Osteocyte (in vitro differentiated cells): Measurements from ENCODE around the gene RABGAP1L. TPM values are rescaled to one million over a fixed set of nuclear protein-coding genes. Genes with fewer than 3 reads are reported as not detected.

Source experiments
- DNase-seq: peaks from one replicate; pipeline ENCODE4 v3.0.0; 2021; ENCODE audit warnings: mixed read lengths; ENCODE audit not compliant: unreplicated experiment; ENCODE audit errors: extremely low spot score
- H3K27ac Mint-ChIP-seq: one replicate; pipeline ENCODE4 v1.8.0; 2021; ENCODE audit warnings: mild to moderate bottlenecking, mixed read lengths; ENCODE audit not compliant: unreplicated experiment
- H3K27me3 Mint-ChIP-seq: one replicate; pipeline ENCODE4 v1.8.0; 2021; ENCODE audit warnings: mixed read lengths; ENCODE audit not compliant: unreplicated experiment
- H3K36me3 Mint-ChIP-seq: one replicate; pipeline ENCODE4 v1.8.0; 2021; ENCODE audit warnings: mixed read lengths; ENCODE audit not compliant: unreplicated experiment
- H3K4me1 Mint-ChIP-seq: one replicate; pipeline ENCODE4 v1.8.0; 2021; ENCODE audit warnings: mixed read lengths; ENCODE audit not compliant: unreplicated experiment
- H3K4me3 Mint-ChIP-seq: one replicate; pipeline ENCODE4 v1.8.0; 2021; ENCODE audit warnings: mild to moderate bottlenecking, moderate library complexity, mixed read lengths; ENCODE audit not compliant: unreplicated experiment
- H3K9me3 Mint-ChIP-seq: one replicate; pipeline ENCODE4 v1.8.0; 2021; ENCODE audit warnings: mixed read lengths; ENCODE audit not compliant: unreplicated experiment
- total RNA-seq: library from RNA; stranded (reverse); gene quantifications from 2 replicates; pipeline ENCODE4 v1.2.1, GENCODE V29; 2021
- TF ChIP-seq, protein P1 (sequence below): fragments of 200-600 bp; sonication (generic); IDR thresholded peaks from 2 replicates; pipeline ENCODE4 v1.5.0; 2021; ENCODE audit warnings: antibody characterized with exemption, mild to moderate bottlenecking, moderate library complexity

The RABGAP1L gene
- total RNA-seq, 1 donor from 2014 or later: 29.3 TPM

DNA sequence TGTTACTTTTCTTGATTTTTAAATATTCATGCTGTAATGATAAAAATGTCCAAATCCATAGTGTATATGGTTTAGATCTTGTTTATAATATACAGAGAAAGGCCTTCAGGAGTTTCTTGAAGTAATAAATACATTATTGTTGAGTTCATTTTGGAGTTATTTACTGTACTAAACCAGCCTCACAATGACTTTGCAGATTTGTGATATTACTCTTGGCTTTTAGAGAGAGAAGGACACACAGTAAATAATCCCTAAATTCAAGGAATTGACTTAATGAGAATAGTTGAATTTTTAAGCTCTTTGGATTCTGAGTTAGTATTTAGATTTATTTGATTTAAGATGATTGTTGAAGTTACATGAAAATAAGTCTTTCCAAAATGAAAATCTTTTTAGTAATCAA, 38.9 kb downstream of the RABGAP1L start:
- Mint-ChIP-seq H3K4me3 (no peak overlapping the region), H3K27me3 (no peaks in the 10 kb centered on the region), H3K36me3 (peaks cover 5% of the 10 kb centered on the region), H3K4me1 (no peaks in the 10 kb centered on the region), H3K9me3 (peaks cover 4% of the 10 kb centered on the region), H3K27ac (no peak overlapping the region)
- DNase-seq: no peak
- TF ChIP-seq, protein P1, sequence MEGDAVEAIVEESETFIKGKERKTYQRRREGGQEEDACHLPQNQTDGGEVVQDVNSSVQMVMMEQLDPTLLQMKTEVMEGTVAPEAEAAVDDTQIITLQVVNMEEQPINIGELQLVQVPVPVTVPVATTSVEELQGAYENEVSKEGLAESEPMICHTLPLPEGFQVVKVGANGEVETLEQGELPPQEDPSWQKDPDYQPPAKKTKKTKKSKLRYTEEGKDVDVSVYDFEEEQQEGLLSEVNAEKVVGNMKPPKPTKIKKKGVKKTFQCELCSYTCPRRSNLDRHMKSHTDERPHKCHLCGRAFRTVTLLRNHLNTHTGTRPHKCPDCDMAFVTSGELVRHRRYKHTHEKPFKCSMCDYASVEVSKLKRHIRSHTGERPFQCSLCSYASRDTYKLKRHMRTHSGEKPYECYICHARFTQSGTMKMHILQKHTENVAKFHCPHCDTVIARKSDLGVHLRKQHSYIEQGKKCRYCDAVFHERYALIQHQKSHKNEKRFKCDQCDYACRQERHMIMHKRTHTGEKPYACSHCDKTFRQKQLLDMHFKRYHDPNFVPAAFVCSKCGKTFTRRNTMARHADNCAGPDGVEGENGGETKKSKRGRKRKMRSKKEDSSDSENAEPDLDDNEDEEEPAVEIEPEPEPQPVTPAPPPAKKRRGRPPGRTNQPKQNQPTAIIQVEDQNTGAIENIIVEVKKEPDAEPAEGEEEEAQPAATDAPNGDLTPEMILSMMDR: no peak

DNA sequence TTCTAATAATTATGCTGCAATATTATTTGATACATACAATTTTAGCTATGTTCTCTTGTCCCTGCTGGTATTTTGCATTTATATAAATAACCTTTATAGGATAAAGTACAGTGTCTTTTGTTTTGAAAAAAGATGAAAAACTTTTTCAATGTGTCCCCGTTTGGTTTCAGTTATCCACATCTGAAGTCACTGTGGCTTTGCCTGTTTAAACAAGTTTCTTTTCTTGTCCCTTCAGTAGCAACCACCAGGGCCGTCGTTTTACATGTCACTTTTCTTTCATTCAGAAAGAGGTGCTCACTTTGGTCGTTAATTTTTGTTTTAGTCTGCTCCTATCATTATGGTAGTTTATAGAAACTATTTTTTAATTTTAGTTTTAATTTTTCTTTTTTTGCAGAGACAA, 41.4 kb downstream of the RABGAP1L start:
- no peaks in the 10 kb centered on the region for H3K4me1 Mint-ChIP-seq
- no peak overlapping the region for H3K4me3 Mint-ChIP-seq
- no peak overlapping the region for H3K27ac Mint-ChIP-seq
- H3K36me3 Mint-ChIP-seq: peaks cover 8% of the 10 kb centered on the region
- H3K27me3 Mint-ChIP-seq: no peaks in the 10 kb centered on the region
- TF ChIP-seq, protein P1: no peak
- DNase-seq: no peak
- H3K9me3 Mint-ChIP-seq: peaks cover 10% of the 10 kb centered on the region

DNA sequence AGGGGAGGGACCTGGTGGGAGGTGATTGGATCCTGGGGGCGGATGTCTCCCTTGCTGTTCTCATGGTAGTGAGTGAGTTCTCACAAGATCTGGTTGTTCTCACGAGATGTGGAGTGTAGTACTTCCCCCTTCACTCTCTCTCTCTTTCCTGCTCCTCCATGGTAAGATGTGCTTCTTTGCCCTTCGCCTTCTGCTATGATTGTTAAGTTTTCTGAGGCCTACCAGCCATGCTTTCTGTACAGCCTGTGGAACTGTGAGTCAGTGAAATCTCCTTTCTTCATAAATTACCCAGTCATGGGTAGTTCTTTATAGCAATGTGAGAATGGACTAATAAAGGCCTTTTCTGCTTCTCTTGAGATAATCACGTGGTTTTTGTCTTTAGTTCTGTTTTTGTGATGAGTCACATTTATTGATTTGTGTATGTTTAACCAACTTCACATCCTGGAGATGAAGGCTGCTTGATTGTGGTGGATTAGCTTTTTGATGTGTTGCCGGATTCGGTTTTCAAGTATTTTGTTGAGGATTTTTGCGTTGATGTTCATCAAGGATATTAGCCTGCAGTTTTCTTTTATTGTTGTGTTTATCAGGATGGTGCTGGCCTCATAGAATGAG, 45.5 kb downstream of the RABGAP1L start:
- TF ChIP-seq, protein P1: no peak
- Mint-ChIP-seq H3K4me3 (no peak overlapping the region), H3K9me3 (peaks cover 13% of the 10 kb centered on the region), H3K36me3 (peaks cover 6% of the 10 kb centered on the region), H3K4me1 (no peaks in the 10 kb centered on the region), H3K27me3 (no peaks in the 10 kb centered on the region), H3K27ac (no peak overlapping the region)
- no peak for DNase-seq

DNA sequence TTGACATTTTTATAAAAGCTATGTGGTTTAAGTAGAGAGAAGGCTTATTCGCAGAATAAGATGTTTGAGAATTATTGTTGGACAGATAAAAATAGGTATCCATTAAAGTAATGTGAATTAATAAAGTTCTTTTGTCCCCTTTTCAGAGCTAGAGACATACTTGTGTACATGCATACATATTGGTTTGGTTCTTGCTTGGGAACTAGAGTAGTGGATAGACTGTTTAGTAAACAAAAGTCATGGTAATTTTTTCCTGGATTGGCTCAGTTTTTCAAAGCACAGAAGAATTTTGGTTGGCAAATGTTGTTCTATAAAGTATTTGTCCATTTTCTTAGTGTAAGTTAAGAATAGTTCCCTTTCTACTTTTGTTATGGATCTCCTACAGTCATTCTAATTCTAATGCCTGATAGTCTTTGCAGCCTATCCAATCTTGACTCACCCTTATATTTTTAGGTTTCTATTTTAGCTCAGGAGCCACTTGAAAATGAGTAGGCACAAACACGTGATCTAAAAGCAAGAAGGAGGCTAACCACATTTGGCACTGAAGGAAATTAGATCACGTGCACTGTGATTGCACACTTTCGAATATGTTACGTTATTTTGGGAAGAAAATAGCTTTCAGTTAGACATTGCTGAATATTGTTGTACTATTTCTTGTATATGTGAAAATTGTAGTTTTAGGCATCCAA, 47.0 kb downstream of the RABGAP1L start:
- H3K36me3 Mint-ChIP-seq: peaks cover 13% of the 10 kb centered on the region
- H3K4me1 Mint-ChIP-seq: no peaks in the 10 kb centered on the region
- H3K27me3 Mint-ChIP-seq: no peaks in the 10 kb centered on the region
- DNase-seq: no peak
- H3K9me3 Mint-ChIP-seq: peaks cover 28% of the 10 kb centered on the region
- H3K27ac Mint-ChIP-seq: no peak overlapping the region
- TF ChIP-seq, protein P1: no peak
- H3K4me3 Mint-ChIP-seq: no peak overlapping the region

DNA sequence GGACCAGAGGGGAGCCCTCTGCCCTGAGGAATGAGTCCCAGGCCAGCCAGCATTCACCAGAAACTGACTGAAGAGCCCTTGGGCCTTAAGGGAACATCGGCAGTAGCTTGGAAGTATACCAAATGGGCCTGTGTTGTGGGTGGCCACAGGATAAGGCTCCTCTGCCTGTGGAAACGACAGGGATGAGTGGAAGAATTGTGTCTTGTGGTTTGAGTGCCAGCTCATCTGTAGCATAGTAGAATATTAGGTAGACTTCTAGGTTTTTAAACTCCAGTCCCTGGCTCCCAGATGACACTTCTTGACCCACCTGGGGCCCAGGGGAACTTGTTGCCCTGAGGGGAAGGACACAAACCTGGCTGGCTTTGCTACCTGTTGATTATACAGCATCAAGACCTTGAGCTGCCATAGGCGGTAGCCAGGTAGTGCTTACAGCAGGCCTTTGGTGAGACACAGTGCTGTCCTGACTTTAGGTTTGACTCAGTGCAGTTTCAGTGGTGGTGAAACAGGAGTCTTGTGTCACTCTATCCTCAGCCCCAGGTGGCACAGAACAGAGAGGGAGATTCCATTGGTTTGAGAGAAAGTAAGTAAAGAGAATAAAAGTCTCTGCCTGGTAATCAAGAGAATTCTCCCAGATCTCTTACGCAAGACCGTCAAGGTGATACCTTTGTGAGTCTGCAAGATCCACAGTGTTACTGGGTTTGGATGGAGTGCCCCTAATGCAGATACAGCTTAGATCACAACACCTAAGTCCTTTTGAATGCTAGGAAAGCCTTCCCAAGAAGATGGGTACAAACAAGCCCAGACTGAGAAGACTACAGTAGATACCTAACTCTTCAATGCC, 50.2 kb downstream of the RABGAP1L start:
- DNase-seq: no peak
- TF ChIP-seq, protein P1: no peak
- Mint-ChIP-seq H3K27ac (no peak overlapping the region), H3K27me3 (no peaks in the 10 kb centered on the region), H3K36me3 (peaks cover 8% of the 10 kb centered on the region), H3K4me1 (no peaks in the 10 kb centered on the region), H3K9me3 (peaks cover 25% of the 10 kb centered on the region), H3K4me3 (no peak overlapping the region)
